OCI-M2 (cell line): Measurements from ENCODE around the gene RIPOR3.
A peak's percentile ranks its signal among the peaks of the same experiment; 100 is the strongest.
"Not testable (repeated sequence)": the region's sequence is repeated elsewhere in the genome, so short reads cannot be mapped to it uniquely, and the experiment has no call there.

Experiments
- DNase-seq: peaks from one replicate; lab custom pipeline; 2025; ENCODE audit not compliant: unreplicated experiment; lab: John Stamatoyannopoulos, UW

The RIPOR3 gene

GRCh38 chr20:50635676-50636600 is 55.4 kb downstream of the RIPOR3 start:
- peak; percentile 12 for DNase-seq

GRCh38 chr20:50635014-50635557 is 56.3 kb downstream of the RIPOR3 start:
- no peak for DNase-seq

GRCh38 chr20:50634191-50634590 is 57.2 kb downstream of the RIPOR3 start:
- no peak for DNase-seq

- DNase-seq: no peak
These were observed 58.0 kb downstream of the RIPOR3 start for GRCh38 chr20:50633361-50633760.

GRCh38 chr20:50632701-50633100 is 58.6 kb downstream of the RIPOR3 start:
- DNase-seq: no peak

- DNase-seq: no peak
These were observed 59.1 kb downstream of the RIPOR3 start for GRCh38 chr20:50632236-50632635.

- no peak for DNase-seq
These were observed 60.6 kb downstream of the RIPOR3 start for GRCh38 chr20:50630578-50631263.

- DNase-seq: no peak
These were observed 61.7 kb downstream of the RIPOR3 start for GRCh38 chr20:50629670-50630045.

GRCh38 chr20:50628853-50629669 is 62.3 kb downstream of the RIPOR3 start:
- DNase-seq: no peak

GRCh38 chr20:50628332-50628731 is 63.0 kb downstream of the RIPOR3 start:
- no peak for DNase-seq

GRCh38 chr20:50627747-50628146 is 63.6 kb downstream of the RIPOR3 start:
- DNase-seq: no peak

GRCh38 chr20:50625986-50626677 is 65.2 kb downstream of the RIPOR3 start:
- DNase-seq: no peak

- DNase-seq: no peak
These were observed 66.9 kb downstream of the RIPOR3 start for GRCh38 chr20:50624351-50625016.

GRCh38 chr20:50621068-50621665 is 70.2 kb downstream of the RIPOR3 start:
- no peak for DNase-seq

GRCh38 chr20:50620459-50620858 is 70.9 kb downstream of the RIPOR3 start:
- not testable (repeated sequence) for DNase-seq

- no peak for DNase-seq
These were observed 72.8 kb downstream of the RIPOR3 start for GRCh38 chr20:50618537-50618936.

- DNase-seq: no peak
These were observed 74.3 kb downstream of the RIPOR3 start for GRCh38 chr20:50617022-50617421.

GRCh38 chr20:50615407-50615806 is 75.9 kb downstream of the RIPOR3 start:
- no peak for DNase-seq

GRCh38 chr20:50613438-50614169 is 77.7 kb downstream of the RIPOR3 start:
- DNase-seq: no peak
